OCI-LY3 (cell line): ENCODE measurements around the gene DCST1.

ENCODE experiments used
- CTCF ChIP-seq: fragments of 200-600, 300-600 bp; sonication (generic); IDR thresholded peaks from 2 replicates; pipeline ENCODE4 v1.5.1; 2014; ENCODE audit warnings: antibody characterized with exemption, low read length, low read depth
- EZH2phosphoT487 ChIP-seq: fragments of 200-600 bp; shearing (Covaris generic); IDR thresholded peaks from 2 replicates; pipeline ENCODE4 v1.6.1; 2018; ENCODE audit warnings: antibody characterized with exemption, mixed run types, low read depth

DNA sequence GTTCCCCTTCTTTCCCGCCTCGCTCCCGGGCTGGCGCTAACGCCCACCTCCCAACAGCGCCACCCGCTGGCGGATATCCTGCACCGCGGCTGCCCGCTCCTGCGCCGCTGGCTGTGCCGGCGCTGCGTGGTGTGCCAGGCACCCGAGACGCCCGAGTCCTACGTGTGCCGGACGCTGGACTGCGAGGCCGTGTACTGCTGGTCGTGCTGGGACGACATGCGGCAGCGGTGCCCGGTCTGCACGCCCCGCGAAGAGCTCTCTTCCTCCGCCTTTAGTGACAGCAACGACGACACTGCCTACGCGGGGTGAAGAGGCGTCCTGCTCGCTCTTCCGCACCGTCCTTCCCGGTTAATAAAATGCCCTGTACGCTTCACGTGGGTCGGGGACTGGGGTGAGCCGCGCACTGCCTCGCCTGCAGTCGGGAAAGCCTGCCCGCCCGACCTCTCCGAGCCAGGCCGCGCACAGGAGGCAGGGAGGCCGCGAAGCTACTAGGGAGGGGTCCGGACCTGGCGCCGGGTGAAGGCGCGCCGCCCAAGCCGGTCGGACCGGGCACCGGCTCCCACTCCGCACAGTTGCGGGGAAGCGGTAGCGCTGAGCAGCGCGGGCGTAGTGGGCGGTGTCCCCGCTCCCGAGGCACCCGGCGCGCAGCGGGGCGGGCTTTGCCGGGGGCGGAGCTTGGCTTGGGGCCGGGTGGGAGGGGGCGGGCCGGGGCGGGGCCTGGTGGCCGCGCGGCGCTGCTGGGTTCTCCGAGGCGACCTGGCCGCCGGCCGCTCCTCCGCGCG is 17.1 kb downstream of the DCST1 start, which contains the start of gene ADAM15:
- TF ChIP-seq CTCF (peak; percentile 95), EZH2phosphoT487 (no peak)
